ENCODE results near the gene NINJ2.

Gene NINJ2

DNA sequence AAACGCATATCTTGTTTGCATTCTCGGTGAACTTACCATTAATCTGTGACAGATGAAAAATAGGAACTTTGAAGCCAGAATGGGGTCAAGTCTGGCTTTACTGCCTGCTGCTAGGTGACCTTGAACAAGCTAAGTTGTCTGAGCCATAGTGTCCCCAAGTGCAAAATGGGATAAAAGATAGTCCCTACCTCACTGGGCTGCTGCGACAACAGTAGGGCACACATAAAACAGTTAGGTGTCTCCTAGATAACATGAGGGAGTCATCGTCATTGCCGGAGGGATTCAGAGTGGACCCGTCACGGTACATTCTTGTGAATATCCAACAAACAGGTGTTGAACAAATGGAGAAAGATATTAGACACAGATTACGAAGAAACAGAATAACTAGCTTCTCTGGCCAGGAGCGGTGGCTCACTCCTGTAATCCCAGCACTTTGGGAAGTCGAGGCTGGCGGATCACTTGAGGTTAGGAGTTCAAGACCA, 71.2 kb downstream of the NINJ2 start:
- Histone ChIP-seq H3K4me1 (peaks cover 45 to 61% (median 56%) of the 10 kb centered on the region in 10 experiments), H3K4me2 (peak overlapping the region; percentile 69 to 97 (median 83)), H3K4me3 (peak overlapping the region in 4 of 10 experiments; percentile 22 to 42 (median 28); a peak in 3 of 20 replicates)

DNA sequence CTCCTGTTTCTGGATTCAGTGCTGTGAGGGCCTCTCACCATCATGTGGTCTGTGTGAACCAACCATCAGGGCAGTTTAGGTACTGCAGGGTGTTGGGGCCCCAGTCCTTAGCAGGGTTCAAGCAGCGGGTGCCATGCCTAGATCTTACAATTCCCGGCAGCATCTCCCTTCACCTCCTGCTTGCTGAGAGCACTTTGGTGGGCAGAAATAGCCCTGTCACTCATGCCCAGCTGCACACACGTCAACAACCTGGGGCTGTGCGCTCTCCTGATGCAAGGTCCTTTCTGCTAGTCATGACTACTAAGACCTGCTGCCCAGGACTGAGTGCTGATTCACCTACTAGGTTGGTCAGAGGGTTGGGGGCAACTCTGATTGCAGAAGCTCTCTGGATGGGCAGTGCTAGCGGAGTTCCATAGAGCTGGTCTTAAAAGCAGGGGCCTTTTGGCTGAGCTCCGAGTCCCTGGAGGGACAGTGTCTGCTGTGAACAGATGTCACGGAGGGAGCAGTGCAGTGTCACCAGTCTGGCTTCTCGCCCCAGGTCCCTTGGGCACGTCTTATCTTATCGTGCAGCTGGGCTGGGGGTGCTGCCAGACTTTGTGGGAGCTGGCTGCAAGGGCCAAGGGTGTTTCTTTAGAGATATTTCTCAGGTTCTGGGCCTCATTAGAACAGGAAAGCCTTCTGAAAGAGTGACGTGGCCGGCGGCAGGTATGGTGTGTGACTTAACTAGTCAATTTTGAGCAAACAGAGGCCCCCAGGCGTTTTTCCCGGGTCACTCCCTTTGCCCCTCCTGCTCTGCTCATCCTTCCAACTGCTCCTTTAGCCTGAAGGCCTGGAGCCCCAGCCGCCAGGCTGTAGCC, 71.8 kb downstream of the NINJ2 start:
- Histone ChIP-seq H3K4me1 (peaks cover 45 to 57% (median 54%) of the 10 kb centered on the region in 10 experiments), H3K4me3 (peak overlapping the region in 5 of 10 experiments; percentile 8 to 42 (median 27); a peak in 5 of 20 replicates), H3K4me2 (peak overlapping the region; percentile 69 to 97 (median 83)), H4K20me1 (no peaks in the 10 kb centered on the region), H3K36me3 (no peaks in the 10 kb centered on the region), H3K9me3 (replicated peaks in 1 of 11) (peaks cover 0 to 23% (median 0%) of the 10 kb centered on the region in 11 experiments; a peak in 7 of 22 replicates), H3K27ac (peak overlapping the region in 9 of 11 experiments; percentile 28 to 83 (median 68); a peak in 18 of 22 replicates), H3K27me3 (no peaks in the 10 kb centered on the region), H3K9ac (peak overlapping the region; percentile 6 to 73 (median 54); a peak in 17 of 22 replicates)
- no peak for TF ChIP-seq Cebpa-rat (IDR thresholded peaks at IDR 0.05)

More for the DNA sequence above, 71.2 kb downstream of the NINJ2 start:
- Histone ChIP-seq H3K27ac (peak overlapping the region in 9 of 11 experiments; percentile 28 to 83 (median 68); a peak in 18 of 22 replicates), H3K27me3 (no peaks in the 10 kb centered on the region), H3K9me3 (replicated peaks in 1 of 11) (peaks cover 0 to 22% (median 0%) of the 10 kb centered on the region in 11 experiments; a peak in 5 of 22 replicates), H3K9ac (peak overlapping the region; percentile 6 to 73 (median 54); a peak in 16 of 22 replicates), H3K36me3 (no peaks in the 10 kb centered on the region), H4K20me1 (no peaks in the 10 kb centered on the region)
- TF ChIP-seq Cebpa-rat (IDR thresholded peaks at IDR 0.05) = no peak

GRCh38 chr12:590206-590750, 73.0 kb downstream of the NINJ2 start:
- peak overlapping the region; percentile 26 to 97 (median 57); a peak in 20 of 22 replicates for H3K4me2 ChIP-seq
- peak overlapping the region in 2 of 11 experiments; percentile 42 to 47; a peak in 3 of 22 replicates for H3K9ac ChIP-seq
- peaks cover 0 to 23% (median 0%) of the 10 kb centered on the region in 11 experiments; a peak in 7 of 22 replicates for H3K9me3 ChIP-seq (replicated peaks in 1 of 11)
- H3K27ac ChIP-seq = peak overlapping the region in 4 of 11 experiments; percentile 25 to 52 (median 38); a peak in 8 of 22 replicates
- peaks cover 48 to 61% (median 55%) of the 10 kb centered on the region in 10 experiments for H3K4me1 ChIP-seq
- H3K36me3 ChIP-seq = no peaks in the 10 kb centered on the region
- no peaks in the 10 kb centered on the region for H4K20me1 ChIP-seq
- TF ChIP-seq Cebpa-rat (IDR thresholded peaks at IDR 0.05) = no peak
- H3K27me3 ChIP-seq = no peaks in the 10 kb centered on the region
- no peak overlapping the region for H3K4me3 ChIP-seq

DNA sequence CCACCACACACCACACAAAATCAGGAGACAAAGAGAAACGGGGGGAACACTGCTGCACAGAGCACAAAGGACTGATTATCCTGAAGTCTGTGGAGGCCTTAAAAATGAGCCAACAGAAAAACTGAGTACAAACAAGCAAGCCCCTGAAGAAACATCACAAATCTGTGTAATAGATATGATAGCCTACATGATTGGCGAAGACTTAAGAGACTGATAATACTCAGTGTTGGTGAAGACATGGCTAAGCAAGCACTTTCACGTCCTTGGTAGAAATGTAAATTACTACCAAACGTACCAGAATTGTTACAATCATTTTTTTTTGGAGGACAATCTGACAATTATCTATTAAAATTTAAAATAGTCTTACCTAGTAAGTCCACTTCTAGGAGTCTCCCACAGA, 74.6 kb downstream of the NINJ2 start:
- Histone ChIP-seq H3K4me1 (peaks cover 42 to 51% (median 48%) of the 10 kb centered on the region in 10 experiments), H3K9me3 (replicated peaks in 1 of 11) (peaks cover 0 to 23% (median 0%) of the 10 kb centered on the region in 11 experiments; a peak in 7 of 22 replicates), H3K27ac (no peak overlapping the region), H4K20me1 (no peaks in the 10 kb centered on the region), H3K9ac (no peak overlapping the region), H3K27me3 (no peaks in the 10 kb centered on the region), H3K36me3 (no peaks in the 10 kb centered on the region), H3K4me2 (peak overlapping the region in 2 of 11 experiments; percentile 67 to 86; a peak in 1 of 22 replicates), H3K4me3 (no peak overlapping the region)
- no peak for TF ChIP-seq Cebpa-rat (IDR thresholded peaks at IDR 0.05)

DNA sequence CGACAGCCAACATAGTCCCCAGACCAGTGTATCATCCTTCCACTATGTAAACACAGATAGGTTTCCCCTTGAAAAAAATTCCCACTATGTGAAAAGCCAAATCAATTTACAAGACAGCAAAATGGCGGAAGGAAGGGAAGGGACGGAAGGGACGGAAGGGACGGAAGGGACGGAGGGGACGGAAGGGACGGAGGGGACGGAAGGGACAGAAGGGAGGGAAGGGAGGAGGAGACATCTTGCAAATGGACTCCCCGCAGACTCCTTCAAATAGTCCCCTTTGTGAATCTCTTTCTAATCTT, 75.3 kb downstream of the NINJ2 start:
- Histone ChIP-seq H4K20me1 (no peaks in the 10 kb centered on the region), H3K27me3 (no peaks in the 10 kb centered on the region), H3K27ac (no peak overlapping the region), H3K4me3 (no peak overlapping the region), H3K4me2 (no peak overlapping the region), H3K9me3 (replicated peaks in 1 of 11) (peaks cover 0 to 23% (median 0%) of the 10 kb centered on the region in 11 experiments; a peak in 7 of 22 replicates), H3K4me1 (peaks cover 36 to 44% (median 41%) of the 10 kb centered on the region in 10 experiments), H3K9ac (no peak overlapping the region), H3K36me3 (no peaks in the 10 kb centered on the region)
- no peak for TF ChIP-seq Cebpa-rat (IDR thresholded peaks at IDR 0.05)

- H3K27ac ChIP-seq = no peak overlapping the region
- no peaks in the 10 kb centered on the region for H3K36me3 ChIP-seq
- no peak for TF ChIP-seq Cebpa-rat (IDR thresholded peaks at IDR 0.05)
- no peak overlapping the region for H3K4me3 ChIP-seq
- H3K9me3 ChIP-seq (replicated peaks in 1 of 11) = peaks cover 0 to 23% (median 0%) of the 10 kb centered on the region in 11 experiments; a peak in 7 of 22 replicates
- H3K4me2 ChIP-seq = no peak overlapping the region
- no peaks in the 10 kb centered on the region for H3K27me3 ChIP-seq
- peaks cover 33 to 42% (median 36%) of the 10 kb centered on the region in 10 experiments for H3K4me1 ChIP-seq
- H3K9ac ChIP-seq = no peak overlapping the region
- H4K20me1 ChIP-seq = no peaks in the 10 kb centered on the region
Observed at GRCh38 chr12:587132-588023, 75.9 kb downstream of the NINJ2 start.

GRCh38 chr12:586318-587071, 76.8 kb downstream of the NINJ2 start:
- Histone ChIP-seq H3K27ac (no peak overlapping the region), H4K20me1 (no peaks in the 10 kb centered on the region), H3K36me3 (no peaks in the 10 kb centered on the region), H3K4me3 (no peak overlapping the region), H3K4me1 (peaks cover 24 to 33% (median 27%) of the 10 kb centered on the region in 10 experiments), H3K27me3 (no peaks in the 10 kb centered on the region), H3K9me3 (replicated peaks in 1 of 11) (peaks cover 0 to 23% (median 0%) of the 10 kb centered on the region in 11 experiments; a peak in 7 of 22 replicates), H3K9ac (no peak overlapping the region), H3K4me2 (peak overlapping the region in 3 of 11 experiments; percentile 14 to 31 (median 27); a peak in 3 of 22 replicates)
- TF ChIP-seq Cebpa-rat (IDR thresholded peaks at IDR 0.05) = no peak

Data from BLaER1 treated with 17β-estradiol and CSF1 and Interleukin-3, amounts not matched to agents 10 nM and 100 nM (cell line).